Cerebellar cortex (tissue), 1 donor: ENCODE results near the gene GSTM5.
A peak's percentile ranks its signal among the peaks of the same experiment; 100 is the strongest.
"Not testable (repeated sequence)": the region's sequence is repeated elsewhere in the genome, so short reads cannot be mapped to it uniquely, and the experiment has no call there.

ENCODE experiments used
- DNase-seq: peaks from one replicate; pipeline ENCODE4 v3.0.0-alpha.2; 2015; ENCODE audit warnings: low spot score

The GSTM5 gene

DNA sequence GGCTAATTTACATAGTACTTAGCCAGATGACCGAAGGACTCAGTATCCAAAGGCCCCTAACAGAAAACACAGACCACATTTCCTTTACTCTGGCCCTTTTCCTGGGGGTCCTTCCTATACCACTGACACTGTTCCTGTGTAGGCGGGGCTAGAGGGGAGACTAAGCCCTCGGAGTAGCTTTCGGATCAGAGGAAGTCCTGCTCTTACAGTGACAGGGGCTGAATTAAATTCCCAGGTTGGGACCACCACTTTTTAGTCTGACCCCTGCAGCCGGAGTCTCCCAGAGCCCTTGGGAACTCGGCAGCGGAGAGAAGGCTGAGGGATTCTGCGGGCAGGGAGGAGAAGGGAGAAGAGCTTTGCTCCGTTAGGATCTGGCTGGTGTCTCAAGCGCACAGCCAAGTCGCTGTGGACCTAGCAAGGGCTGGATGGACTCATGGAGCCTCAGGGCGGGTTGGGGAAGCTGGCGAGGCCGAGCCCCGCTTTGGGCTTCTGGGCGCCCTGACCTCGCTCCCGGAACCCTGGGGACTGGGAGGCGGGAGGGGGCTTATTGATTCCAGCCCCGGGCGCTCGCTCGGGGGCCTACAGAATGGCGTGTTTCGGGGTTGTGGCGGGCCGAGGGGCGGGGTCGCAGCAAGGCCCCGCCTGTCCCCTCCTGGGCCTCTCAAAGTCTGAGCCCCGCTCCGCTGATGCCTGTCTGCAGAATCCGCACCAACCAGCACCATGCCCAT is at the start of gene GSTM5:
Gene GSTM5 (plus strand): TSS at position 659 of the 728 bp plus-strand sequence. CDS start 62 bp downstream, at position 721.
- peak; percentile 0 for DNase-seq

GRCh38 chr1:109664671-109665070 is 47.4 kb upstream of the GSTM5 start:
- DNase-seq = no peak

- peak; percentile 70 for DNase-seq
These were observed 44.5 kb upstream of the GSTM5 start, which contains the start of gene GSTM2 for GRCh38 chr1:109667452-109668122. Gene GSTM2, plus strand, starts transcription at chr1:109668057. Its CDS starts 59 bp downstream, at chr1:109668116.

- no peak for DNase-seq
These were observed 43.8 kb upstream of the GSTM5 start for GRCh38 chr1:109668123-109668775.

DNA sequence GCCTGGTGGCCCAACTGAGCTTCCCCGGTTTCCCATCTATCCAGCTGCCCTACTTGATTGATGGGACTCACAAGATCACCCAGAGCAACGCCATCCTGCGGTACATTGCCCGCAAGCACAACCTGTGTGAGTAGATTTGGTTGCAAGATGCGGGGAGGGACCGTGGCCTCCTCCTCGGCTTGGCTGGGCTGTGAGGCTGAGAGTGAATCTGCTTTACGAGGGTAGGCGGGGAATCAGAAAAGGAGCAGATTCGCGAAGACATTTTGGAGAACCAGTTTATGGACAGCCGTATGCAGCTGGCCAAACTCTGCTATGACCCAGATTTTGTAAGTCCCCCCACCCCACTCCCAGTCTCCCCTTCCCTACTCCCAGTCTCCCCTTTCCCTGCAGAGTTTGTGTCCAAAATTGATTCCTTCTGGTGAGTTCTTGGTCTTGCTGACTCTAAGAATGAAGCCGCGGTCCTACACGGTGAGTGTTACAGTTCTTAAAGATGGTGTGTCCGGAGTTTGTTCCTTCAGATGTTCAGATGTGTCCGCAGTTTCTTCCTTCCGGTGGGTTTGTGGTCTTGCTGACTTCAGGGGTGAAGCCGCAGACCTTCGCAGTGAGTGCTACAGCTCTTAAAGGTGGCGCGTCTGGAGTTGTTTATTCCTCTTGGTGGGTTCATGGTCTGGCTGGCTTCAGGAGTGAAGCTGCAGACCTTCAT is 42.7 kb upstream of the GSTM5 start:
- DNase-seq = no peak

DNA sequence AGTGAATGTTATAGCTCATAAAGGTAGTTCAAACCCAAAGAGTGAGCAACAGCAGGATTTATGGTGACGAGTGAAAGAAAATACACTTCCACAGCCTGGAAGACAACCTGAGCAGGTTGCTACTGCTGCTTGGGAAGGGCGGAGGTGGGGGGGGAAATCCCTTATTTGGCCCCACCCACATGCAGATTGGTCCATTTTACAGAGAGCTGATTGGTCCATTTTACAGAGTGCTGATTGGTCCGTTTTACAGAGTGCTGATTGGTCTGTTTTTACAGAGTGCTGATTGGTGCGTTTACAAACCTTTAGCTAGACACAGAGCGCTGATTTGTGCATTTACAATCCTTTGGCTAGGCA is 42.1 kb upstream of the GSTM5 start:
- not testable (repeated sequence) for DNase-seq

DNA sequence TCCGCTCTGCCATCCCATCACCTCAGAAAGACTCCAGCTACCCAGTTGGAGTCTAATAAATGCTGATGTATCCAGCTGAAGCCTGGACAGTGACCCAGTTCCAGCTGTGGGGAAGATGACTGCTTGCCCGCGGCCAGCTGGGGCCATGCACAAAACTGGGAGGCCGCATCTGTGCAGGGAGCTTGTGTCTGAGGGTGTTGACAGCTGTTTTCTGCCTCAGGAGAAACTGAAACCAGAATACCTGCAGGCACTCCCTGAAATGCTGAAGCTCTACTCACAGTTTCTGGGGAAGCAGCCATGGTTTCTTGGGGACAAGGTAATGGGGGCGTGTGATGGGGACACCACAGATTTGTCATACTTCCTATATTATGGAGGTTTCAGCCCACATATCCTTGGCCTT is 41.0 kb upstream of the GSTM5 start:
- DNase-seq = no peak

- not testable (repeated sequence) for DNase-seq
These were observed 38.2 kb upstream of the GSTM5 start for GRCh38 chr1:109673861-109674260.

- DNase-seq = peak; percentile 0
These were observed 35.2 kb upstream of the GSTM5 start for GRCh38 chr1:109676683-109677381.

- no peak for DNase-seq
These were observed 34.6 kb upstream of the GSTM5 start for GRCh38 chr1:109677459-109677858.

DNA sequence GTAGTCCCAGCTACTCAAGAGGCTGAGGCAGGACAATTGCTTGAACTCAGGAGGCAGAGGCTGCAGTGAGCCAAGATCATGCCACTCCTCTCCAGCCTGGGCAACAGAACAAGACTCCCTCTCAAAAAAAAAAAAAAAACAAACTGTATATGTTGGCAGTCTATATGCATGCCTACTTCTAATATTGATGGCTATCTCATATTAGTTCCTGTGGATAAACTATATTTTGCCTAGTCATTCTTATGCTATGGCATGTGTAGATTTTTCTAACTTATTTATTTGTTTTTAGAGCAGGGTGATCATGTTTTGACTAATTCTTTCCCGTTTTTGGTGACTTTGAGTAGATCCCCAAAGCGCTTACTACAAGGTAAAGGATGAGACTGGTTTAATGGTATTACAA is 33.4 kb upstream of the GSTM5 start:
- not testable (repeated sequence) for DNase-seq

DNA sequence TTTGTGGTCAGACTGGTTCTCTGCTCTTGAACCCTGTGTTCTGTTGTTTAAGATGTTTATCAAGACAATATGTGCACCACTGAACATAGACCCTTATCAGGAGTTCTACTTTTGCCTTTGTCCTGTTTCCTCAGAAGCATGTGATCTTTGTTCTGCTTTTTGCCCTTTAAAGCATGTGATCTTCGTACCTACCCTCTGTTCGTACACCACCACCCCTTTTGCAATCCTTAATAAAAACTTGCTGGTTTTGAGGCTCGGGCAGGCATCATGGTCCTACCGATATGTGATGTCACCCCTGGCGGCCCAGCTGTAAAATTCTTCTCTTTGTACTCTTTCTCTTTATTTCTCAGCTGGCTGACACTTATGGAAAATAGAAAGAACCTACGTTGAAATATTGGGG is 27.3 kb upstream of the GSTM5 start:
- not testable (repeated sequence) for DNase-seq

DNA sequence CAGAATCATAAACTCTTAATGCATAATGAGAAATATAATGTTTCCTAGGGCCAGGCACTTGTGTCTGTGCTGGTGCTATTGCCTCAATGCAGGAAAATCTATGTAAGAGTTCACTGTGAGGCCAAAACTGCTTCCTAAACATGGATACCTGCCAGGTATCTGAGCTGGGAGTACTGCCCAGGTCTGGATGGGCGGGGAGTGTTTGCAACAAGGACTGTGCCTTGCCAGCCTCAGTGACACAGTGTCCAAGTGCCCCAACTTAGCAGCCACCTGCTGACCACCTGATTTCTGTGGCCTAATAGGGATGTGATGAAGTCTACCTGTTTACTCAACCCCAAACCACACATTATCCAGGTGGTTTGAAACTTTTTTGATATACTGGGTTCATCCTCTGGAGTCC is 26.7 kb upstream of the GSTM5 start:
- not testable (repeated sequence) for DNase-seq

GRCh38 chr1:109685890-109686289 is 26.2 kb upstream of the GSTM5 start:
- DNase-seq = not testable (repeated sequence)

DNA sequence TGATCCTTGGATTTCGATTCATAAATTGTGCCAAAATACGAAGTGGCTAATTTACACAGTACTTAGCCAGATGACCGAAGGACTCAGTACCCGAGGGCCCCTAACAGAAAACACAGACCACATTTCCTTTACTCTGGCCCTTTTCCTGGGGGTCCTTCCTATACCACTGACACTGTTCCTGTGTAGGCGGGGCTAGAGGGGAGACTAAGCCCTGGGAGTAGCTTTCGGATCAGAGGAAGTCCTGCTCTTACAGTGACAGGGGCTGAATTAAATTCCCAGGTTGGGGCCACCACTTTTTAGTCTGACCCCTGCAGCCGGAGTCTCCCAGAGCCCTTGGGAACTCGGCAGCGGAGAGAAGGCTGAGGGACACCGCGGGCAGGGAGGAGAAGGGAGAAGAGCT is 24.9 kb upstream of the GSTM5 start:
- DNase-seq = not testable (repeated sequence)

DNA sequence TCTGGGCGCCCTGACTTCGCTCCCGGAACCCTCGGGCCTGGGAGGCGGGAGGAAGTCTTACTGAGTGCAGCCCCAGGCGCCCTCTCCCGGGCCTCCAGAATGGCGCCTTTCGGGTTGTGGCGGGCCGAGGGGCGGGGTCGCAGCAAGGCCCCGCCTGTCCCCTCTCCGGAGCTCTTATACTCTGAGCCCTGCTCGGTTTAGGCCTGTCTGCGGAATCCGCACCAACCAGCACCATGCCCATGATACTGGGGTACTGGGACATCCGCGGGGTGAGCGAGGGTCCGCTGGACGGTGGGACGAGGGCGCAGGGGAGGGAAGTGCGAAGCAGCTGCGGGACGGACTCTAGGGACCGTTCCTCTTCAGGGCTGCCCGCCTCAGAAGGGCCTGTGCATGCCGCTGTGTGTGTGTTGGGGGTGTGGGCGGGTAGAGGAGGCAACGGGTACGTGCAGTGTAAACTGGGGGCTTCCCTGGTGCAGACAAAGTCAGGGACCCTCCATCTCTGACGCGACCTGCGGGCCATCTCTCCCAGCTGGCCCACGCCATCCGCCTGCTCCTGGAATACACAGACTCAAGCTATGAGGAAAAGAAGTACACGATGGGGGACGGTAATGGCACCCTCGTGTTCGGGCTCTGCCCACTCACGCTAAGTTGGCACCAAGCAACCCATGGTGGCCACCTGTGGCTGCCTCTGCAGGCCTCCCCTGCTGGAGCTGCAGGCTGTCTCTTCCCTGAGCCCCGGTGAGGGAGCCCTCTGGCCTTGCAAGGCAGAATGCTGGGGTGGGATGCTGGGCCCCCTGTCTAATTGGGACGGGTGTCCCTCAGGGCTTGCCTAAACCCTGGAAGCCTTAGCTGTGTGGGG is 24.2 kb upstream of the GSTM5 start, which contains the start of gene GSTM1:
Gene GSTM1 (plus strand): TSS at position 177 of the 859 bp plus-strand sequence. CDS start 57 bp downstream, at position 234.
- DNase-seq = no peak

GRCh38 chr1:109689844-109690405 is 22.1 kb upstream of the GSTM5 start:
- no peak for DNase-seq

DNA sequence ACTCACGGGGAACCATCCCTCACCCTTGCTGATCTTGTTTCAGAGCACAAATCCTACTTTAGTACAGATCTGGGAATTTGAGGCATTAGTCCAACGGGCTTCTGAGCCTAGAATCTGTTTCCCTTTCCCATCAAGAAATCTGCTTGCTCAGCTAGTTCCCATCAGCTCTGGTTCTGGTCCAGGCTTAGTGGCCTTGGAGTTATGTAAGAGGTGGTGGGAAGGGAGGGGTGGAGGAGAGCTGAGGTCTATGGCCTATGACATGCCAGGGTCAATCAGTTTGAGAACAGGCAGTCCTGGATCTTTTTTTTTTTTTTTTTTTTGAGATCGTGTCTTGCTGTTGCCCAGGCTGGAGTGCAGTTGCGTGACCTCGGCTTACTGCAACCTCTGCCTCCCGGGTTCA is 20.3 kb upstream of the GSTM5 start:
- DNase-seq = no peak

DNA sequence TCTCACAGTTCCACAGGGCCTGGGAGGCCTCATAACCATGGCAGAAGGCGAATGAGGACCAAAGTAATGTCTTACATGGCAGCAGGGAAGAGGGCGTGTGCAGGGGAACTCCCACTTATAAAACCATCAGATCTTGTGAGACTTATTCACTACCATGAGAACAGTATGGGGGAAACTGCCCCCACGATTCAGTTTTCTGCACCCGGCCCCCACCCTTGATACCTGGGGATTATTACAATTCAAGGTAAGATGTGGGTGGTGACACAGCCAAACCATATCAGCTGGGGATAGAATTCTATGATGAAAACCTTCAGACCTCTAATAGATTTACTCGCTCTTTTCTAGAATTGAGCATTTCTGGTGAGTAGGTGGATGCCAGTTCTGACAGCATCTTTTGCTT is 17.7 kb upstream of the GSTM5 start:
- DNase-seq = not testable (repeated sequence)

DNA sequence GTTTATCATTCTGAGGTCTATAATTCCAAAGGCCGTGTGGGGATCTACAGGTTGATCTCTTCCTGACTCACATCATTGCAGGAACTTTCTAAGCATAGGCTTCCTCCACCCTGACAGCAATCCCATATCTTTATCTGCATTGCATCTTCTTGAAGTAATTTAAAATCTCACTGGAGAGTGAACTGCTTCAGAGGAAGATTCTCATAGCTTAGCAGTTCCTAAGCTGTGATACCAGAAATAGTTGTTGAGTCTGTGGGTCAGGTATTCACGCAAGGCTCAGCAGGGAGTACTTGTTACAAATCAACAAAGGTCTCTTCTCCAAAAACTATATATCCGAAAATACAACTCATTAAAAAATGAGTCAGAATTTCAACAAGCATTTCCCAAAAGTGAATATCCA is 16.9 kb upstream of the GSTM5 start:
- DNase-seq = not testable (repeated sequence)
